ENCODE results near the gene HSD17B2. TPM values are rescaled to one million over a fixed set of nuclear protein-coding genes. Genes with fewer than 3 reads are reported as not detected.

Gene HSD17B2
- polyA plus RNA-seq, 1 of the 3 experiments (the other 2 are of a cell fraction), result not detected

DNA sequence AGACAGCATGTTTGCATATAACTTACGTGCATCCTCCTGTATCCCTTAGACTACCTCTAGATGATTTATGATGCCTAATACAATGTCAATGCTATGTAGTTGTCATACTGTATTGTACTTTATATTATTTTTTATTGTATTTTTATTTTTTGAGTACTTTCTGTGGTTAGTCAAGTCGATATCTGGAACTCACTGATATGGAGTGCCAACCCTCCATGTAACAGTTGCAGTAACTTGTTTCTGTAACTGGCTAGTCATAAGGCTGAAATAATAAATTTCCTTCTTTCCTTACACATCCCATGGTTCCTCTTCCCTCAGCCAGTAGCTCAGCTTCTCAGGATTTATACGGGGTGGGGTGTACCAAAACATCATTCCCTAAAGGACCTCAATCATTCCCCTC is 111.5 kb downstream of the HSD17B2 start:
- H3K36me3 ChIP-seq (replicated peaks in 1 of 2; ENCODE audit: control insufficient read depth in 1 of 2, insufficient read depth in 2 of 2, low read length in 1 of 2), result peaks cover 18 to 45% of the 10 kb centered on the region in 2 experiments
- CTCF ChIA-PET, result no interaction called here
- no peak overlapping the region for H3K4me2 ChIP-seq
- no peaks in the 10 kb centered on the region; the same call in 1 of the 2 replicates for H3K79me2 ChIP-seq (ENCODE audit: insufficient read depth)
- H3K27ac ChIP-seq (ENCODE audit: low read depth in 2 of 2, low read length in 1 of 2), result no peak overlapping the region
- H3K9ac ChIP-seq, result no peak overlapping the region
- no peaks in the 10 kb centered on the region for H3F3A ChIP-seq (replicated peaks; ENCODE audit: insufficient read depth)
- TF ChIP-seq SMC3 (IDR thresholded peaks at IDR 0.05; ENCODE audit: low read depth, low read length), result no peak
- no peak for TF ChIP-seq MEF2A (IDR thresholded peaks at IDR 0.05; ENCODE audit: borderline replicate concordance, low read depth)
- TF ChIP-seq, protein P1, sequence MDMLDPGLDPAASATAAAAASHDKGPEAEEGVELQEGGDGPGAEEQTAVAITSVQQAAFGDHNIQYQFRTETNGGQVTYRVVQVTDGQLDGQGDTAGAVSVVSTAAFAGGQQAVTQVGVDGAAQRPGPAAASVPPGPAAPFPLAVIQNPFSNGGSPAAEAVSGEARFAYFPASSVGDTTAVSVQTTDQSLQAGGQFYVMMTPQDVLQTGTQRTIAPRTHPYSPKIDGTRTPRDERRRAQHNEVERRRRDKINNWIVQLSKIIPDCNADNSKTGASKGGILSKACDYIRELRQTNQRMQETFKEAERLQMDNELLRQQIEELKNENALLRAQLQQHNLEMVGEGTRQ (IDR thresholded peaks at IDR 0.05; ENCODE audit: borderline replicate concordance, low read depth, low read length), result no peak
- no peak for TF ChIP-seq NFIC (IDR thresholded peaks at IDR 0.05; ENCODE audit: borderline replicate concordance)
- no peak overlapping the region for H2AFZ ChIP-seq (ENCODE audit: low read depth)
- 67% methylated on average over 3 of the region's 3 CpGs for WGBS (ENCODE audit: low lambda C conversion rate)
- H3K27me3 ChIP-seq (ENCODE audit: insufficient read depth), result no peaks in the 10 kb centered on the region
- no peaks in the 10 kb centered on the region for H3K9me2 ChIP-seq
- no peak overlapping the region for H3K4me3 ChIP-seq (ENCODE audit: low read depth in 2 of 2, low read length in 1 of 2)
- POLR2A ChIA-PET, result no interaction called here
- H3K4me1 ChIP-seq (ENCODE audit: control insufficient read depth in 1 of 2, insufficient read depth in 2 of 2, low read depth in 1 of 2, low read length in 1 of 2), result no peaks in the 10 kb centered on the region
- DNase-seq, result no peak
- no peaks in the 10 kb centered on the region for H4K20me1 ChIP-seq (ENCODE audit: insufficient read depth)
- H3K9me3 ChIP-seq, result no peaks in the 10 kb centered on the region

DNA sequence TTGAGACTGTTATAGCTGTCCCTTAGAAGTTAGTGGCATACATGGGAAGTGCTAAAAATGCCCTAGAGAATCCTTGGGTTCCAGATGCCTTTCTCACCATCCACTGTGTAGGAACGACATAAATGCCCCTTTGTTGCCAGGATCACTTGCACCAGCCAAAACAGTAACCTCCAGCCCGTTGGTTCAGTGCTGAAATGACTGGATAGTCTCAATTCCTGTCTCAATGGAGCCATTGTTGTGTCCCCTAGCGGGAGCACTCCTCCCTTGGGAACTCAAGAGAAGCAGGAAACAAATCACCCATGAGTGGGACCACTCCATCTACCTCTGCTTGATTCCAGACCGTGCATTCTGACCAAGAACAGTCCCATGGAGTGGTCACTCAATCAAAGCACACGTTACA is 111.9 kb downstream of the HSD17B2 start:
- Histone ChIP-seq H3K4me3 (ENCODE audit: low read depth in 2 of 2, low read length in 1 of 2) (no peak overlapping the region), H2AFZ (ENCODE audit: low read depth) (no peak overlapping the region), H4K20me1 (ENCODE audit: insufficient read depth) (no peaks in the 10 kb centered on the region), H3K9me3 (no peaks in the 10 kb centered on the region), H3K27me3 (ENCODE audit: insufficient read depth) (no peaks in the 10 kb centered on the region), H3K4me1 (ENCODE audit: control insufficient read depth in 1 of 2, insufficient read depth in 2 of 2, low read depth in 1 of 2, low read length in 1 of 2) (no peaks in the 10 kb centered on the region), H3K27ac (ENCODE audit: low read depth in 2 of 2, low read length in 1 of 2) (no peak overlapping the region), H3K9ac (no peak overlapping the region), H3K36me3 (replicated peaks in 1 of 2; ENCODE audit: control insufficient read depth in 1 of 2, insufficient read depth in 2 of 2, low read length in 1 of 2) (peaks cover 18 to 45% of the 10 kb centered on the region in 2 experiments), H3K79me2 (ENCODE audit: insufficient read depth) (no peaks in the 10 kb centered on the region; the same call in 1 of the 2 replicates), H3F3A (replicated peaks; ENCODE audit: insufficient read depth) (no peaks in the 10 kb centered on the region), H3K9me2 (no peaks in the 10 kb centered on the region), H3K4me2 (no peak overlapping the region)
- POLR2A ChIA-PET, result no interaction called here
- DNase-seq, result no peak
- TF ChIP-seq, protein P2, sequence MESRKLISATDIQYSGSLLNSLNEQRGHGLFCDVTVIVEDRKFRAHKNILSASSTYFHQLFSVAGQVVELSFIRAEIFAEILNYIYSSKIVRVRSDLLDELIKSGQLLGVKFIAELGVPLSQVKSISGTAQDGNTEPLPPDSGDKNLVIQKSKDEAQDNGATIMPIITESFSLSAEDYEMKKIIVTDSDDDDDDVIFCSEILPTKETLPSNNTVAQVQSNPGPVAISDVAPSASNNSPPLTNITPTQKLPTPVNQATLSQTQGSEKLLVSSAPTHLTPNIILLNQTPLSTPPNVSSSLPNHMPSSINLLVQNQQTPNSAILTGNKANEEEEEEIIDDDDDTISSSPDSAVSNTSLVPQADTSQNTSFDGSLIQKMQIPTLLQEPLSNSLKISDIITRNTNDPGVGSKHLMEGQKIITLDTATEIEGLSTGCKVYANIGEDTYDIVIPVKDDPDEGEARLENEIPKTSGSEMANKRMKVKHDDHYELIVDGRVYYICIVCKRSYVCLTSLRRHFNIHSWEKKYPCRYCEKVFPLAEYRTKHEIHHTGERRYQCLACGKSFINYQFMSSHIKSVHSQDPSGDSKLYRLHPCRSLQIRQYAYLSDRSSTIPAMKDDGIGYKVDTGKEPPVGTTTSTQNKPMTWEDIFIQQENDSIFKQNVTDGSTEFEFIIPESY (IDR thresholded peaks at IDR 0.05; ENCODE audit: borderline replicate concordance, low read depth), result no peak
- 93% methylated on average over 5 of the region's 5 CpGs for WGBS (ENCODE audit: low lambda C conversion rate)
- CTCF ChIA-PET, result no interaction called here

DNA sequence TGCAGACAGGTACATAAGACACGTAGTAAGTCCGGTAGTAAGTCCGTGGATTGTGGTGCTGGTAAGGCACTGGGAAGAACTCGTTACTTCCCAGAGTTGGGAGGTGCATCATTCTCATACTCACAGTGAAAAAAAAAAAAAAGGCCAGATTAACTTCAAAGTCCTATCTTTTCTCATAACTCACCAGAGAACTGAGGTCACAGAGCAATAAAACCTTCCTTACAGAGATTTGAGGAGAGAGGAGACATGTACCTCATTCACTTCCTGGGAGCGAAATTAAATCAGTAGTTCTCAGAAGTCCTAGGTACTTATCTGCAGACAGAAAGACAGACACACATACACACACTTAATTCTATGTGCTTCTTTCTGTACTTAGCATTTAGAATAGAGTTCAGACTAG is 112.5 kb downstream of the HSD17B2 start:
- Histone ChIP-seq H3K4me3 (ENCODE audit: low read depth in 2 of 2, low read length in 1 of 2) (no peak overlapping the region), H3K9me3 (no peaks in the 10 kb centered on the region), H3K27ac (ENCODE audit: low read depth in 2 of 2, low read length in 1 of 2) (no peak overlapping the region), H3K4me2 (no peak overlapping the region), H3K27me3 (ENCODE audit: insufficient read depth) (no peaks in the 10 kb centered on the region), H3F3A (replicated peaks; ENCODE audit: insufficient read depth) (no peaks in the 10 kb centered on the region), H3K79me2 (ENCODE audit: insufficient read depth) (no peaks in the 10 kb centered on the region; the same call in 1 of the 2 replicates), H3K4me1 (ENCODE audit: control insufficient read depth in 1 of 2, insufficient read depth in 2 of 2, low read depth in 1 of 2, low read length in 1 of 2) (no peaks in the 10 kb centered on the region), H2AFZ (ENCODE audit: low read depth) (no peak overlapping the region), H4K20me1 (ENCODE audit: insufficient read depth) (no peaks in the 10 kb centered on the region), H3K9me2 (no peaks in the 10 kb centered on the region), H3K9ac (no peak overlapping the region), H3K36me3 (replicated peaks in 1 of 2; ENCODE audit: control insufficient read depth in 1 of 2, insufficient read depth in 2 of 2, low read length in 1 of 2) (peaks cover 18 to 45% of the 10 kb centered on the region in 2 experiments)
- CTCF ChIA-PET, result no interaction called here
- 97% methylated on average over 5 of the region's 5 CpGs for WGBS (ENCODE audit: low lambda C conversion rate)
- DNase-seq, result no peak
- POLR2A ChIA-PET, result no interaction called here
- TF ChIP-seq, protein P3, sequence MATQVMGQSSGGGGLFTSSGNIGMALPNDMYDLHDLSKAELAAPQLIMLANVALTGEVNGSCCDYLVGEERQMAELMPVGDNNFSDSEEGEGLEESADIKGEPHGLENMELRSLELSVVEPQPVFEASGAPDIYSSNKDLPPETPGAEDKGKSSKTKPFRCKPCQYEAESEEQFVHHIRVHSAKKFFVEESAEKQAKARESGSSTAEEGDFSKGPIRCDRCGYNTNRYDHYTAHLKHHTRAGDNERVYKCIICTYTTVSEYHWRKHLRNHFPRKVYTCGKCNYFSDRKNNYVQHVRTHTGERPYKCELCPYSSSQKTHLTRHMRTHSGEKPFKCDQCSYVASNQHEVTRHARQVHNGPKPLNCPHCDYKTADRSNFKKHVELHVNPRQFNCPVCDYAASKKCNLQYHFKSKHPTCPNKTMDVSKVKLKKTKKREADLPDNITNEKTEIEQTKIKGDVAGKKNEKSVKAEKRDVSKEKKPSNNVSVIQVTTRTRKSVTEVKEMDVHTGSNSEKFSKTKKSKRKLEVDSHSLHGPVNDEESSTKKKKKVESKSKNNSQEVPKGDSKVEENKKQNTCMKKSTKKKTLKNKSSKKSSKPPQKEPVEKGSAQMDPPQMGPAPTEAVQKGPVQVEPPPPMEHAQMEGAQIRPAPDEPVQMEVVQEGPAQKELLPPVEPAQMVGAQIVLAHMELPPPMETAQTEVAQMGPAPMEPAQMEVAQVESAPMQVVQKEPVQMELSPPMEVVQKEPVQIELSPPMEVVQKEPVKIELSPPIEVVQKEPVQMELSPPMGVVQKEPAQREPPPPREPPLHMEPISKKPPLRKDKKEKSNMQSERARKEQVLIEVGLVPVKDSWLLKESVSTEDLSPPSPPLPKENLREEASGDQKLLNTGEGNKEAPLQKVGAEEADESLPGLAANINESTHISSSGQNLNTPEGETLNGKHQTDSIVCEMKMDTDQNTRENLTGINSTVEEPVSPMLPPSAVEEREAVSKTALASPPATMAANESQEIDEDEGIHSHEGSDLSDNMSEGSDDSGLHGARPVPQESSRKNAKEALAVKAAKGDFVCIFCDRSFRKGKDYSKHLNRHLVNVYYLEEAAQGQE (IDR thresholded peaks at IDR 0.05; ENCODE audit: low read depth, low read length), result no peak
- TF ChIP-seq MEF2A (IDR thresholded peaks at IDR 0.05; ENCODE audit: borderline replicate concordance, low read depth) (no peak), RAD21 (IDR thresholded peaks at IDR 0.05; ENCODE audit: low read length) (no peak), FOXM1 (IDR thresholded peaks at IDR 0.05; ENCODE audit: low read depth) (no peak), EP300 (IDR thresholded peaks at IDR 0.05; ENCODE audit: borderline replicate concordance in 1 of 2, low read depth in 1 of 2, low read length in 1 of 2) (no peak), RCOR1 (IDR thresholded peaks at IDR 0.05; ENCODE audit: low read length) (no peak), EZH2phosphoT487 (IDR thresholded peaks at IDR 0.05; ENCODE audit: borderline replicate concordance, low read depth) (no peak), FOXJ3 (CRISPR knock-in tag; IDR thresholded peaks at IDR 0.05) (no peak), ELF1 (IDR thresholded peaks at IDR 0.05) (no peak)
- TF ChIP-seq, protein P4, sequence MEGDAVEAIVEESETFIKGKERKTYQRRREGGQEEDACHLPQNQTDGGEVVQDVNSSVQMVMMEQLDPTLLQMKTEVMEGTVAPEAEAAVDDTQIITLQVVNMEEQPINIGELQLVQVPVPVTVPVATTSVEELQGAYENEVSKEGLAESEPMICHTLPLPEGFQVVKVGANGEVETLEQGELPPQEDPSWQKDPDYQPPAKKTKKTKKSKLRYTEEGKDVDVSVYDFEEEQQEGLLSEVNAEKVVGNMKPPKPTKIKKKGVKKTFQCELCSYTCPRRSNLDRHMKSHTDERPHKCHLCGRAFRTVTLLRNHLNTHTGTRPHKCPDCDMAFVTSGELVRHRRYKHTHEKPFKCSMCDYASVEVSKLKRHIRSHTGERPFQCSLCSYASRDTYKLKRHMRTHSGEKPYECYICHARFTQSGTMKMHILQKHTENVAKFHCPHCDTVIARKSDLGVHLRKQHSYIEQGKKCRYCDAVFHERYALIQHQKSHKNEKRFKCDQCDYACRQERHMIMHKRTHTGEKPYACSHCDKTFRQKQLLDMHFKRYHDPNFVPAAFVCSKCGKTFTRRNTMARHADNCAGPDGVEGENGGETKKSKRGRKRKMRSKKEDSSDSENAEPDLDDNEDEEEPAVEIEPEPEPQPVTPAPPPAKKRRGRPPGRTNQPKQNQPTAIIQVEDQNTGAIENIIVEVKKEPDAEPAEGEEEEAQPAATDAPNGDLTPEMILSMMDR (IDR thresholded peaks at IDR 0.05), result no peak

All from SK-N-SH (cell line).